Right forelimb (tissue), 1 donor: ENCODE measurements around the gene VAT1L.
A peak's percentile ranks its signal among the peaks of the same experiment; 100 is the strongest.

ENCODE experiments used
- DNase-seq: peaks from one replicate; pipeline ENCODE4 v3.0.0-alpha.2; 2018

The VAT1L gene

DNA sequence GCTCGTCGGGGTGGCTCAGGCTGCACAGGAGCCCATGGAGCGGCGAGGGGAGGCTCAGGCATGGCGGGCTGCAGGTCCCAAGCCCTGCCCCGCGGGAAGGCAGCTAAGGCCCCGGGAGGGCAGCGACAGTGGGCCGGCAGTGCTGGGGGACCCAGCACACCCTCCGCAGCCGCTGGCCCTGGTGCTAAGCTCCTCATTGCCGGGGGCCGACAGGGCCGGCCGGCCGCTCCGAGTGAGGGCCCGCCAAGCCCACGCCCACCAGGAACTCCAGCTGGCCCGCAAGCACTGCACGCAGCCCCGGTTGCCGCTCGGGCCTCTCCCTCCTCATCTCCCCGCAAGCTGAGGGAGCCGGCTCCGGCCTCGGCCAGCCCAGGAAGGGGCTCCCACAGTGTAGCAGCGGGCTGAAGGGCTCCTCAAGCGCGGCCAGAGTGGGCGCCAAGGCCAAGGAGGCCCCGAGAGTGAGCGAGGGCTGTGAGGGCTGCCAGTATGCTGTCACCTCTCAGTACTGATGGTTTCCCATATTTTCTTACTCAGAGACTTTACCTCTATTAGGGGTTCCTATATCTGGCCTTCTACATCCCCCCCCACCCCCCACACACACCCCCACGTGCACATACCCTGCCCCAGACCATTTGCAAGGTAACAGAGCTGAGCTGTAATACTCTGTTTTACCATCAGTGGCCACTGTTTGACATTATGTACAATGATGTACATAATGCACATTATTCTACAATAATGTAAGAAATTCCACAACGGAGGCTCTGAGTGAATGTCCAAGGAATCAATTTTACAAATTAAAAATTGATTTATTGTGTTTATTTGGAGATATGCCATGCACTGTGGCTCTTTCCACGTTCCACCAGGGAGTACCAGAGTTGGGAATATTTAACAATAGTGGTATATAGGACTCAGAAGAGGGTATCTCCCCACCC, 3.7 kb upstream of the VAT1L start:
- no peak for DNase-seq

DNA sequence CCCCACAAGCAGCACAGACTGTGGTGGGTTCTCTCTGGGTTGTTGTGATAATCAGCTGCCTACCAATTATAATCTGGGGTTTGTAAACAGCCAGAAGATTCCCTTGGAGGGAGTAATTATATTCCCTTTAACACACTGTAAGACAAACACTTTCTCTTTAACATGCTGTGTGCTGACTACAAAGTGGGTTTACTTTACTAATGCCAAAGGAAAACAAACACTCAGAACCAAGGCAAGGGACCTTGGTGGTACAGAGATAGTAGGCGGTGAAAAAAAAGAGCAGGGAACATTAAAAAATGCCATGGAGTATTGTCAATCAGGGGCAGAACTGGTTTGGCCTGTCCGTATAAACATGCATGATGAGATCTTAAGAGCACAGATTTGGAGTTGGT, 3.0 kb upstream of the VAT1L start:
- no peak for DNase-seq

GRCh38 chr16:77786186-77786847, 2.0 kb upstream of the VAT1L start:
- DNase-seq: no peak

DNA sequence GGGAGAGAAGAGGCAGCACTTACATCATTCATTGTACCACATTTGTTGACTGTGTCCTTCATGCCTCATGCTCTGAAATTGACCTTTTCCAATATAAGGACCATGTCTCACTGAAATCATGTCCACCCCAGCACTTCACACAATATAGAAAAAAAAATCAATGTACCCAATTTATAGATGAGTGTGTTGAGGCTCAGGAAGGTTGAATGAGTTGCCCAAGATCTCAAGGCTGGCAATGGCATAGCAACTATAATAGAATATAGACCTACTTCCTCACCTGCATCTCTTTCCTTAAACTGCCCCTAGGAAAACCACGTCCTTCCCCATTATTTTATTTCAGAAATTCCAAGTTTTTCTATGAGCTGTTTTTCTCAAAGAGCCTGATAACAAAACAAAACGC, 912 bp upstream of the VAT1L start:
- DNase-seq: no peak

DNA sequence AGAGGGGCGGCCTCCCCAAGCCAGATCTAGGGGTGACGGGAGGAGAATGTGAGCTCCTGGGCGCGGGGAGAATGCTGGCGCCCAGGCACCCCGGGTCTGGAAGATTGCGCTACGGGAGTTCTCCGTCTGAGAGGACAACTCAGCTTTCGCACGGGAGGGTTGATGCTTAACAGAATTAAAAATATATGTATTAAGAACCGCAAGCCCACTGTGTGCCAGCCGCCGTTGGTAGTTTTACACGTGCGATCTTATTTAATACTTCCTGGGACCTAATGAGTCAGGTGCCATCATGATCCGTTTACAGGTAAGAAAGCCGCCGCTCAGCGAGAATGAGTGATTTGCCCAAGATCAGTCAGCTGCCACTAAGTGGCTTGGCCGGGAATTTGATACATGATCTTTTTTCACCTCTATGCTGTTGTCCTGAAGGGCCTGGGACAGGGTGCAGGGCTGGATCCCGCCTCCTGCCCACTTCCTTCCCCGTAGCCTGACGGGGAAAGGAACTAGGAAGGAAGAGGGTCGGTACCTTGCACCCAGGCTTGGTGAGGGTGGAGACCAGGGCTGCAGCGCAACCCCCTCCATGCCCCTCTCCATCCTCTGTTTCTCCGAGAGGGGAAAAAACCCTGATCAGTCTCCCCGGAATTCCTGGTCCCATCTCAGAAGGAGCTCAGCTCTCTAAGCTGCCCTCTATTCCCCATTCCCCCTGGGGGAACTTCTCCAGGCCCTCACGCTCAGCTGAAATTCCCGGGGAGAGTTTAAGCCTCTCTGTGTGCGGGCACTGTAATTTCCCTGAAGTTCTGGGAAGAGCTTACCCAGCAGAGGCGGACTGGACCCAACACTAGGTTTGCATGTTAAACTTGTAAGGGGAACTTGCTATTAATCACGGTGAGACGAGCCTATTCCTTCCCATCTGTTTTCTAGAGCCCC, 983 bp downstream of the VAT1L start:
- DNase-seq: no peak

DNA sequence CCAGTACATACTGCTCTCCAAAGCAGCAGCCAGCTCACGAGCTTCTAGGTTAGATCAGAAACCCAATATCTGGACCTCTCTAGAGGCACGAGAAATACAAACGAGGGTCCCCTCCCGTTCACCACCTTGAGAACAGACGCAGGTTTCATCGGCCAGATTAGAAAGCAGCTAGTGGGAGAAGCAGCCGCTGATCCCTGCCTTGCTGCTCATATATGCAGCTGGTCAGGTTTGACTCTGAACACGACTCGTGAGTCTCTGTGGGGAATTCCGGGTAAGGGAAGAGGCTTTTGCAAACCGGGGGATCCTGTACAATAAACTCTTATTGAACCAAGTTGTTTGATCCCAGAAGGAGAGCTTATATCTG, 1.6 kb downstream of the VAT1L start:
- DNase-seq: no peak

GRCh38 chr16:77790912-77791311, 2.5 kb downstream of the VAT1L start:
- DNase-seq: no peak

GRCh38 chr16:77793417-77793816, 5.1 kb downstream of the VAT1L start:
- DNase-seq: no peak

DNA sequence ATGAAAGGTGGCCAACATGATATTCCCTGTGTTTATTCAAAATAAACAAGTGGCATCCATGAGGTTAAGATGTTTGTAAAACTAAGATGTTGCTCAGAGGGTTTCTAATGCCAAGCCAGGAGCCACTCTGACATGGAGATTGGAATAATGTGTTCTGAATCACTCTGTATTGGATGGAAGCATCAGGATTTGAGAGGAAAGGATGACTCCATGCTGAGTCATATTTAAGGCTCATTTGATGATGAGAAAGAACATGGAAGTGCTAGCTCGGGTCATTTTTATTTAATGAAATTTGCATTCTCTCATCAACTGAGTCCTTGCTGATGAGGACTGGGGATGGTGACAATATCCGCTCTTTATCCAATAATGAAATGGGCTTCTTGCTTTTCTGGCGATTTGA, 6.2 kb downstream of the VAT1L start:
- DNase-seq: no peak

DNA sequence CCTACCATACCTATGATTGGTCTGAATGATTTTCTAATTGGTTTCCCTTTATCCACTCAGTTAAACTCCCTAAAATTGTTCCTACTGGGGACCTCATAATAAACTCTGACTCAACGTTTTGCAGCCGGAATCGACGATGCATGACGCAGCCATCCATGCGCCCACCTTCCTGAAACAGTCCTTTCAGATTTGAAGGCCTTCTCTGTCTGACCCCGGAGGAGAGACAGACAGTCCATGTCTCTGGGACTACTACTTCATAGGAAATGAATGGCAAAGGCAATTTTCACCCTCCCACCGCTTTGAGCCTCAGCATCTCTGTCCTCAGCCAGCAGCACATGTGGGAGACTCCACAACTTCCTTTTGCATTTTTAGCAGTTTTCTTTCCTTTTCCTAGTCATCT, 13.5 kb downstream of the VAT1L start:
- DNase-seq: no peak

DNA sequence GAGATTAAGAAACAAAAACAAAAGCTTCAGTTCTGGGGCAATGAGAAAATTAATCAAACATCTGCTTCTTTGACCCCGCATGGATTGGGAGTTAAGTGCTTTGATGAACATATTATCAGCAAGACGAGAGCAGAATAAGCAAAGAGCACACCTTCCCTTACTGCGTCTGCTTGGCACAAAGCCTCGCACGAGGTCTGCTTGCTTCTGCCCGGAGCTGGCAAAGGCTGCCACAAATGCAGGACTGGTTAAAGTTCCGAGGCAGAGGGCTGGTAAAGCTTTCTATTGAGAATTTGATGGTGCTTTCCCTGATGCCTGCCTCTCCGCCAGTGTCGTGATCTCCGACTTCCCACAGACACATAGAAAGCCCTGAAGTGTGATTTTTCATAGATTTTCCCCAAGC, 17.0 kb downstream of the VAT1L start:
- no peak for DNase-seq

DNA sequence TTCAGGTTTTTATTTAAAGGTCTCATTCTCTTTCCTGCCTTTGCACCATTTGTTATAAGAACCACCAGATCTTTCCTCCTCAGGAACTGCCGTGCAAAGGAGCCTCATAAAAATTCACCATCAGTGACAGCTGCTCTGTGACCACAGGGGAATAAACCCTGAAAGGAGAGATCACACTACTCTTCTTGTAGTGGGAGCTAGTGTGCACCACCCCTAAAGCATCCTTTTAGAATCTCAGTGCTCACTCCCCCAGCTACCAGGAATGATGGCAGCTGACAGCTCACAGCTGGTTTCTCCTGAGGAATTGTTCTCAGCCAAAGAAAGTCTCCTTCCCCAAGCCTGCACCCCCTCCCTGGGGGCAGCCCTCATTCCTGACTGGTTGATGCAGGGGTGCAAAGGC, 18.7 kb downstream of the VAT1L start:
- no peak for DNase-seq

DNA sequence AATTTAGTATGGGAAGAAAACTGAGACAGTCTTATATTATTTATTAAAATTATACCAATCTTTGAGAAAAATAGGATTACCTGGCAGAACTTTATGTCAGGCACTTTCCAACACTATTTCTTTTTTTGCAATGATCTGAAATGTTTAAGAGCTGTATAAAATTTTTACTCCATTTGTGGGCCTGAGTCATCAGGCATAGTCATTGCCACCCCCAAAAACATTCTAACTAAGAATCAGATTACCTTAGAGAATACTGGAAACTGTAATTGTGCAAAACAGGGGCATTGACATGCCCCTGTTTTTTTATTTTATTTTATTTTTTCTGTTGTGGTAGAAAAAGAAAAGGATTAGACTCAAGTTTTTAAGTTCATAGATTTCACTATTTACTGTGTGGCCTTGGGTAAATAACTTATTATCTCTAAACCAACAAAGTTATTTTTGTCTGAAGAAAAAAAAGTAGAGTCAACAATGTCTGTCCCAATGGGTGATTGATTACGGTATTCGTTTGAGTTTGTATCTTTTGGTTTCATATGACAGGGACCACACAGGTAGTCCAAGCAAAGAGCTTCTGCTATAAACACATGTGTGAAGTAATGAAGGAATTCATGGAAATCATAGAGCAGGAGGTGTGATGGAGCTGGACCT, 24.6 kb downstream of the VAT1L start:
- DNase-seq: no peak

DNA sequence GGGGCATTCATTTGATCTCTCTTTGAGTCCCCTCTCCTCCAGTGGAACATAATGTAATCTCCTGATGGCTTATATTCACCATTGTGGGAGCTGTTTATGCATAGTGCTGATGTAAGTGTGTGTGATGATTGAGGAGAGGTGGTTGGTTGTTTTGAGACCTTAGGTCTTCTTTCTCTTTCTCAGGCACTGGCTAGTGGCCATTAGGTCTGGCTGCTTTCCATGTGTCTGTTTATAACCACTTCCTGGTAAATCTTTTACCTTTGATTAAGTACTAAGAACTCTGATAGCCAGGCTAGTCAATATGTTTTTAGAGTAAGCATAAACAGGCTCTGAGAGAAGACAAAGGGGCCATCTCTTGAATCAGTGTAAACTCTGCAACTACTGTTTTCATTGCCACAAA, 27.9 kb downstream of the VAT1L start:
- no peak for DNase-seq

- no peak for DNase-seq
Observed at GRCh38 chr16:77820340-77820739, 32.0 kb downstream of the VAT1L start.

GRCh38 chr16:77822661-77823060, 34.3 kb downstream of the VAT1L start:
- DNase-seq: no peak

DNA sequence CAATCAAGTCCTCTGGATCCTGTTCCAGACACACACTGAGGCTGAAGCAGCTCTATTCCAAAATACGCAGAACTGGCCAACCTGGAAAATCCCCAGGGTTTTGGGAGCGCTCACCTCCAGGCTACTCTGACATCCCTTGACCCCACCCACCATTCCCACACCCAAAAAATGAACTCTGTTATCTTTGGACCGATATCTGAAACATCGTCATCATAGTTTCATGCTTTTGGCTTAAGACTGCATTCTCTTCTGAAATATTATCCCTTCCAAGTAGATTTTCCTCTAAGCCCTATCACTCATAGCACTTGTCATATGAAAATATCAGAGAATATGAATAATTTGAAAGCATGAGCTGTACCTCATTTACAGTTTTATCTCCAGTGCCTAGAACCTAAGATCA, 34.7 kb downstream of the VAT1L start:
- DNase-seq: no peak

GRCh38 chr16:77825196-77825595, 36.8 kb downstream of the VAT1L start:
- DNase-seq: no peak

- DNase-seq: no peak
Observed at GRCh38 chr16:77827032-77827431, 38.7 kb downstream of the VAT1L start.

DNA sequence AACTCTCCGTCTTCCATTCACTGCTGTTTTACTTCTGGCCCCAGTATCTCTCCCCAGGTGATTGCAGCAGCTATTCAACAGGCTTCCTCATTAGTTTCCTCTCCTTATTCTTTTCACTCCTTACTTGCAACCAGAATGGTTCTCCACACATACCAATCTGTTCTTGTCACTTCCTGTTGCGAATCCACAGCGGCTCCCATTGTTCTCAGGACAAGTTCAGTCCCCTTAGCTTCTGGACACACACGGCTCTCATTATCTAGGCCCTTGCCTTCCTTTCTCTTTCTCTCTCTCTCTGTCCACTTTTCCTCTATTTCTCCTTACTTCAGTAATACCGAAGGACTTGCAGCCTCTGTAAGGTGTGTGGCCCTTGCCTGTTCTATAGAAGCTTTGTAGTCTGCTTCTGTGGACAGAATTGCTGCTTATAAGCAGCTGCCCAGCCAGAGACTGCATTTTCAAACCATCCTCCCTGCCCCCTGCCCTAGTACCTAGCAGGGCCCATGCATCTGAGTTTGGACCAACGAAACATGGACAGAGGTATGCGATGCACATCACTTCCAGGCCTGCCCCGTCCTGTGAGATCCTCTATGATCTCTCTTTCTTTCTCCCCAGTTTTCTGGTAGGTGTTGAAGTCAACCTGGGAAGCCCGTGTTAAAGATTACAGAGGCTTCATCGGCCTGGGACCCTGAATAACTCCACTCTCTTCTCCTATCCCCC, 45.7 kb downstream of the VAT1L start:
- no peak for DNase-seq

- peak; percentile 50 for DNase-seq
Observed at GRCh38 chr16:77834635-77835540, 46.5 kb downstream of the VAT1L start.
